PC-3 (cell line): ENCODE measurements around the gene ZMYND15.

ENCODE experiments used
- CTCF ChIP-seq: fragments of 300-600 bp; sonication (generic); conservative IDR thresholded peaks from 2 replicates; pipeline ENCODE4 v1.5.1; 2017; ENCODE audit warnings: antibody characterized with exemption, low read depth, mild to moderate bottlenecking, low read length
- EZH2 ChIP-seq: fragments of 300-600 bp; sonication (generic); IDR thresholded peaks from one replicate; pipeline ENCODE4 v1.6.1; 2017; ENCODE audit warnings: antibody characterized with exemption, mild to moderate bottlenecking, low read length; ENCODE audit not compliant: unreplicated experiment

DNA sequence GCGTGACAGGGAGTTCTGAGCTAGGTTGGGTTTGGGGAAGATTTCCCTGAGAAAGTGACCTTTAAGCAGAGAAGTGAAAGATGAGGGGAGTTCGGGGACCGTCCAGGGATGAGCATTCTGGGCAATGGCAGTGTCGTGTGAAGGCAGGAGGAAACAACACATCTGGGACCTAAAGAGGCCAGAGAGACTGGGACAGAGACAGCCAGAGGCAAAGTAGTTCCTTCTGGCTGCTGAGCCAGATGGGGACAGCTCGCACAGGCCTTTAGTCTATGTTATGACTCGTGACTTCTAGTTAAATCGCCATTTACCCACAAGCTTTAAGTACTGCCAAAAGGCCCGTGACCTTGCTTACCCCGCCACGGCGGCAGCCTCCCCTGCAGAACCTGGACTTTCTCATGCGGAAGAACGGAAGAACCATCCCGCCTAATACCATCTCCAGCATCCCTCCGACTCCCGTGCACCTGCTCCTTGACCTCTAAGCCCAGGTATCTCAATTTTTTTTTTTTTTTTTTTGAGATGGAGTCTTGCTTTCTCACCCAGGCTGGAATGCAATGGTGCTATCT is 16.9 kb upstream of the ZMYND15 start:
- no peak for TF ChIP-seq CTCF
- TF ChIP-seq EZH2: no peak
